ENCODE data around the gene ZNF750. TPM values are rescaled to one million over a fixed set of nuclear protein-coding genes. Genes with fewer than 3 reads are reported as not detected.

ZNF750 gene
- total RNA-seq, 6 experiments from 2014 or later: not detected

GRCh38 chr17:82844796-82845162, 5.0 kb upstream of the ZNF750 start:
- no peak for ATAC-seq
- Histone ChIP-seq H3K27me3 (no peaks in the 10 kb centered on the region), H3K36me3 (no peaks in the 10 kb centered on the region), H3K4me3 (peak overlapping the region in 1 of 3 donors; percentile 13), H3K27ac (no peak overlapping the region), H3K4me1 (no peaks in the 10 kb centered on the region), H3K9me3 (no peaks in the 10 kb centered on the region)
- 92% methylated on average over 4 of the region's 11 CpGs for WGBS (ENCODE audit: insufficient coverage, low coverage, low lambda C conversion rate, missing lambda C conversion rate)
- intact Hi-C loops (cut with DNase I): no loop called here
- DNase-seq: peak in 1 of 3 donors; percentile 24
- TF ChIP-seq CTCF (IDR thresholded peaks at IDR 0.05) (no peak), POLR2A (IDR thresholded peaks at IDR 0.05) (no peak)

- TF ChIP-seq CTCF (IDR thresholded peaks at IDR 0.05) (no peak), POLR2A (IDR thresholded peaks at IDR 0.05) (no peak)
Measured at GRCh38 chr17:82843904-82844680, 4.3 kb upstream of the ZNF750 start.

GRCh38 chr17:82841921-82842596, 2.2 kb upstream of the ZNF750 start:
- peak in 1 of 3 donors; percentile 12 for DNase-seq
- H3K36me3 ChIP-seq: no peaks in the 10 kb centered on the region
- intact Hi-C loops (cut with DNase I): no loop called here
- H3K27me3 ChIP-seq: no peaks in the 10 kb centered on the region
- no peak overlapping the region for H3K4me3 ChIP-seq
- peaks cover 0 to 18% (median 6%) of the 10 kb centered on the region in 4 donors for H3K4me1 ChIP-seq
- WGBS (ENCODE audit: insufficient coverage, low coverage, low lambda C conversion rate, missing lambda C conversion rate): 92% methylated on average over 5 of the region's 16 CpGs
- ATAC-seq: no peak
- H3K9me3 ChIP-seq: no peaks in the 10 kb centered on the region
- TF ChIP-seq POLR2A (IDR thresholded peaks at IDR 0.05) (no peak), CTCF (IDR thresholded peaks at IDR 0.05) (no peak)
- H3K27ac ChIP-seq: no peak overlapping the region

More at GRCh38 chr17:82843904-82844680, 4.3 kb upstream of the ZNF750 start:
- ATAC-seq (no peak), DNase-seq (peak in 1 of 3 donors; percentile 13)
- no peak overlapping the region for H3K27ac ChIP-seq
- WGBS (ENCODE audit: insufficient coverage, low coverage, low lambda C conversion rate, missing lambda C conversion rate): 55% methylated on average over 2 of the region's 7 CpGs
- H3K4me1 ChIP-seq: no peaks in the 10 kb centered on the region
- H3K4me3 ChIP-seq: no peak overlapping the region
- H3K9me3 ChIP-seq: no peaks in the 10 kb centered on the region
- intact Hi-C loops (cut with DNase I): no loop called here
- H3K27me3 ChIP-seq: no peaks in the 10 kb centered on the region
- no peaks in the 10 kb centered on the region for H3K36me3 ChIP-seq

DNA sequence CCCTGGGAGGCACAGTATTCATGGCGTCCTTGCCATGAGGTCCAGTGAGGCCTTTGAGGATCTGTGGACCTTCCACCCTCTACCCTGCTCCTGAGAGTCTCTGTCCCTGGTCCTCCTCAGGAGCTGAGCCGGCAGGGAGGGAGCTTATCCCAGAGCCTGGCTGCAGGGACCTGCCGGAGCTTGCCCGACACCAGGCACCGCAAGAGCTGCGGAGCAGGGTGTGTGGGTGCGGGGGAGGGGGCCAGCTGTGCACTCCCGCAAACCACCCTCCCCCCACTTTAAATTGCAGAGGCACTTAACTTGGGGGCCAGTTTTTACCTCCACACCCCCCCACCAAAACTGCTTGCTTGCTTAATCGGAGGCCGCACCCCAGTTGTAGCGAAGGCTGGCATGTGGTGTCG, 609 bp upstream of the ZNF750 start:
- ATAC-seq: no peak

More for the DNA sequence above, 609 bp upstream of the ZNF750 start:
- Histone ChIP-seq H3K36me3 (no peaks in the 10 kb centered on the region), H3K9me3 (no peaks in the 10 kb centered on the region), H3K4me3 (no peak overlapping the region), H3K4me1 (peaks cover 0 to 28% (median 10%) of the 10 kb centered on the region in 4 donors), H3K27ac (no peak overlapping the region), H3K27me3 (no peaks in the 10 kb centered on the region)
- peak in 1 of 3 donors; percentile 14 for DNase-seq
- TF ChIP-seq POLR2A (IDR thresholded peaks at IDR 0.05) (no peak), CTCF (IDR thresholded peaks at IDR 0.05) (no peak)
- 88% methylated on average over 3 of the region's 12 CpGs for WGBS (ENCODE audit: insufficient coverage, low coverage, low lambda C conversion rate, missing lambda C conversion rate)
- intact Hi-C loops (cut with DNase I): no loop called here
